Fibroblast of the aortic adventitia (primary cell): ENCODE measurements around the gene GDF2. TPM values are rescaled to one million over a fixed set of nuclear protein-coding genes. Genes with fewer than 3 reads are reported as not detected.
A peak's percentile ranks its signal among the peaks of the same experiment; 100 is the strongest.

Experiments
- DNase-seq: peaks from one replicate; pipeline ENCODE4 v3.0.0-alpha.2; 2010; ENCODE audit warnings: low read depth
- H3K4me3 ChIP-seq: 2 replicates; pipeline ENCODE4 v1.5.1; 2011; ENCODE audit warnings: low read depth, mild to moderate bottlenecking, control low read depth, low read length, moderate library complexity
- total RNA-seq: library from RNA; depleted of rRNA; stranded (reverse); fragments of >200 nt; gene quantifications from 2 replicates; pipeline ENCODE4 v1.2.3, GENCODE V29; 2012; ENCODE audit warnings: low replicate concordance
- TF ChIP-seq, protein P1 (sequence below): IDR thresholded peaks from 2 replicates; pipeline ENCODE4 v1.5.1; 2011; ENCODE audit warnings: mild to moderate bottlenecking, low read length, control low read depth, inconsistent platforms; ENCODE audit not compliant: insufficient read depth

GDF2 gene
- total RNA-seq, 1 donor, result not detected

DNA sequence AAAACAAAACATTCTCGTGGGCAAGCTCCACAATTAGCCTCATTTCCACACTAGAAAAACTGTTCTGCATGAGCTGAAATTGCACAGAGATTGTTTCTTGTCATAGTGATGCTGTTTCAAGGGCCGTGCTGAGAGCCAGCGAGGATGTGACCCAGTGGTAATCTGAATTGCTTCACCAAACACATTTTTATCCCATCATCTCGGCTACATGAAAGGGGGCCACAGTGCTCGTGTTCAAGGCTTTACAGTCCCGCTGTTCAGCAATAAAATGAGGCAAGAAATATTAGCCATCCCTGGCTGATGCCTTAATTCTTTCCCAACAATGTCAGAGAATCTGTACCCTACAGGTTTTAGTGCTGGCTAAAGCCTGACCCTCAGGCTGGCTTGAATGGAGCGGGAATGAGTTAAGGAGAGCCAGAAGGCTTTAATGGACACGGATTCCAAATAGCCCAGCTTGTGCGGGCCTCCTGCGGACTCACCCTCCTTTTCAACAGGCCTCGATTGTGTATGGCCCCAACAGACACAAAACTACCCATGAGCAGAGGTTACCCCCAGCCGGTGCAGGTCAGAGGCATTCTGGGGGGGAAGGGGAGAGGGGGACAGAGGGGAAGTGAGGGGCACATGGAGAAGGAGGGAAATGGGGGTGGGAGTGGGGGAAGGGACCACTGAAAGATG, 24.3 kb upstream of the GDF2 start:
- no peak for DNase-seq
- H3K4me3 ChIP-seq, result no peak overlapping the region
- TF ChIP-seq, protein P1, sequence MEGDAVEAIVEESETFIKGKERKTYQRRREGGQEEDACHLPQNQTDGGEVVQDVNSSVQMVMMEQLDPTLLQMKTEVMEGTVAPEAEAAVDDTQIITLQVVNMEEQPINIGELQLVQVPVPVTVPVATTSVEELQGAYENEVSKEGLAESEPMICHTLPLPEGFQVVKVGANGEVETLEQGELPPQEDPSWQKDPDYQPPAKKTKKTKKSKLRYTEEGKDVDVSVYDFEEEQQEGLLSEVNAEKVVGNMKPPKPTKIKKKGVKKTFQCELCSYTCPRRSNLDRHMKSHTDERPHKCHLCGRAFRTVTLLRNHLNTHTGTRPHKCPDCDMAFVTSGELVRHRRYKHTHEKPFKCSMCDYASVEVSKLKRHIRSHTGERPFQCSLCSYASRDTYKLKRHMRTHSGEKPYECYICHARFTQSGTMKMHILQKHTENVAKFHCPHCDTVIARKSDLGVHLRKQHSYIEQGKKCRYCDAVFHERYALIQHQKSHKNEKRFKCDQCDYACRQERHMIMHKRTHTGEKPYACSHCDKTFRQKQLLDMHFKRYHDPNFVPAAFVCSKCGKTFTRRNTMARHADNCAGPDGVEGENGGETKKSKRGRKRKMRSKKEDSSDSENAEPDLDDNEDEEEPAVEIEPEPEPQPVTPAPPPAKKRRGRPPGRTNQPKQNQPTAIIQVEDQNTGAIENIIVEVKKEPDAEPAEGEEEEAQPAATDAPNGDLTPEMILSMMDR, result no peak

GRCh38 chr10:47298715-47299114, 23.5 kb upstream of the GDF2 start:
- TF ChIP-seq, protein P1, result no peak
- DNase-seq, result no peak

DNA sequence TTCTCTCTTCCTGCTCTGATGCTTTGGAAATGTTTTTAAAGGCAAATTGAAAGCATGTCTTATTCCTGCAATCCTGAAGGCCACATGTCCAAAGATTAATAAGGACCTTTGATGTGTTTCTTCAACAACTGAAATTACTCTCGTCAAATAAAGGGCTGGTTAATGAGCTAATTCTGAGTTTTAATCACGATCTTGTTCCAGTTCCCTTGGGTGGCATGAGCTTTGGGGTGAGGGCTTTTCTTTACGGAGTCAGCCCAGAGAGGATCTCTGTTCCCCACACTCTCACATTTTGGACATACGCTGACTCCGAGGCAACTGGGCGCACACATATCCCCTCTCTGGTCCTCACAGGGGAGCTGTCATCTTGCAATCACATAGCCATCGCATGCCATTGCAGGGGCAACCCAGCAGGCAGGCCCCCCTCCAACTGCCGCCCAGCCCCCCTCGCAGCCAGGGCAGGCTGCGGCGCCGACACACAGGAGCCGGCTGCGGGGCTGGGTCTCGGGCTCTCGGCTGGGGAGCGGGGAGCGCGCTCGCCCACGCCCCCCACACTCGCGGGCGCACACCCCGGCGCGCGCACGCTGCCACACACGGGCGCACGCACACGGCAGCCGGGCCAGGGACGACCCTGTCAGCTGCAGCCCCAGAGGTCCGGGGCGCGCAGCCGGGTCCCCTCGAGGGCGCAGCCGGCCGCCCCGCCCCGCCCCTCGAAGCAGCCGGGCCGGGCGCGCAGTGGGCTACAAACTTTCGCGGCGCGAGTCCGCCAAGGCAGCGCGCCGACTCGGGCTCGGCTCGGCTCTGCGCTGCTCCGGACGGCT, 22.4 kb upstream of the GDF2 start, which contains the start of gene GDF10:
Gene GDF10, plus strand, starts transcription at position 587 of the 818 bp plus-strand sequence. CDS start 455 bp downstream, outside the sequence.
- TF ChIP-seq, protein P1, result no peak
- DNase-seq, result no peak
- H3K4me3 ChIP-seq, result peak within 1 kb of the TSS; percentile 35

More at GRCh38 chr10:47298715-47299114, 23.5 kb upstream of the GDF2 start:
- H3K4me3 ChIP-seq, result no peak overlapping the region

DNA sequence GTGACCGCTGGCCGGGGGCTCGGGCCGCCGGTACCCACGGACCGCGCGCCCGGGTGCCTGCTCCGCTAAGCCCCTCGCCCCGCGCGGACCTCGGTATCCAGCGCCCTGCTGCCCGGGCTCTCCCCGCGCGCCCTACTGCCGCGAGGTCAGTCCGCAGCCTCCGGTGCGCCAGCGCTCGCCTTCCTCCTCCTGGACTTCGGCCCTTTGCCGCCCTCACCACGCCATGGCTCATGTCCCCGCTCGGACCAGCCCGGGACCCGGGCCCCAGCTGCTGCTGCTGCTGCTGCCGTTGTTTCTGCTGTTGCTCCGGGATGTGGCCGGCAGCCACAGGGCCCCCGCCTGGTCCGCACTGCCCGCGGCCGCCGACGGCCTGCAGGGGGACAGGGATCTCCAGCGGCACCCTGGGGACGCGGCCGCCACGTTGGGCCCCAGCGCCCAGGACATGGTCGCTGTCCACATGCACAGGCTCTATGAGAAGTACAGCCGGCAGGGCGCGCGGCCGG, 21.8 kb upstream of the GDF2 start:
- peak overlapping the region; percentile 35 for H3K4me3 ChIP-seq
- TF ChIP-seq, protein P1, result no peak
- DNase-seq, result no peak

- no peak overlapping the region for H3K4me3 ChIP-seq
- no peak for DNase-seq
- TF ChIP-seq, protein P1, result no peak
Measured at GRCh38 chr10:47301833-47302232, 20.4 kb upstream of the GDF2 start.

- DNase-seq, result no peak
- H3K4me3 ChIP-seq, result no peak overlapping the region
- TF ChIP-seq, protein P1, result no peak
Measured at GRCh38 chr10:47303105-47303504, 19.1 kb upstream of the GDF2 start.
